ENCODE results near the gene UBB. TPM values are rescaled to one million over a fixed set of nuclear protein-coding genes. Genes with fewer than 3 reads are reported as not detected.

Gene UBB
- total and polyA plus RNA-seq, 2 donors from 2014 or later: 1,214 to 2,605 TPM

GRCh38 chr17:16427020-16427419, 46.1 kb downstream of the UBB start:
- Histone ChIP-seq H3K9ac (ENCODE audit: low read length in 3 of 3) (no peak overlapping the region), H3K9me3 (ENCODE audit: control insufficient read depth in 2 of 3, insufficient read depth in 1 of 3, low read length in 3 of 3) (no peaks in the 10 kb centered on the region), H3K36me3 (ENCODE audit: control insufficient read depth in 2 of 3, insufficient read depth in 3 of 3, low read length in 3 of 3) (no peaks in the 10 kb centered on the region), H3K27ac (ENCODE audit: low read depth in 2 of 2, low read length in 2 of 2) (no peak overlapping the region), H3K4me1 (ENCODE audit: control insufficient read depth in 2 of 3, insufficient read depth in 2 of 3, low read depth in 1 of 3, low read length in 3 of 3) (no peaks in the 10 kb centered on the region), H3K27me3 (ENCODE audit: control insufficient read depth, insufficient read depth, low read length) (no peaks in the 10 kb centered on the region), H3K4me3 (ENCODE audit: low read length in 3 of 3) (no peak overlapping the region)
- no peak for DNase-seq
- no peak for FAIRE-seq
- no peak for TF ChIP-seq CTCF (IDR thresholded peaks at IDR 0.05; ENCODE audit: borderline replicate concordance, extremely low read depth, insufficient read depth)
- intact Hi-C loops (cut with DNase I): no loop called here

- Histone ChIP-seq H3K4me1 (ENCODE audit: control insufficient read depth in 2 of 3, insufficient read depth in 2 of 3, low read depth in 1 of 3, low read length in 3 of 3) (no peaks in the 10 kb centered on the region), H3K4me3 (ENCODE audit: low read length in 3 of 3) (no peak overlapping the region), H3K27me3 (ENCODE audit: control insufficient read depth, insufficient read depth, low read length) (no peaks in the 10 kb centered on the region), H3K27ac (ENCODE audit: low read depth in 2 of 2, low read length in 2 of 2) (no peak overlapping the region), H3K9ac (ENCODE audit: low read length in 3 of 3) (no peak overlapping the region), H3K9me3 (ENCODE audit: control insufficient read depth in 2 of 3, insufficient read depth in 1 of 3, low read length in 3 of 3) (no peaks in the 10 kb centered on the region), H3K36me3 (ENCODE audit: control insufficient read depth in 2 of 3, insufficient read depth in 3 of 3, low read length in 3 of 3) (no peaks in the 10 kb centered on the region)
- FAIRE-seq: no peak
- intact Hi-C loops (cut with DNase I): no loop called here
- peak in 3 of 5 donors; percentile 48 to 64 (median 61) for DNase-seq
- peak; percentile 52 for TF ChIP-seq CTCF (IDR thresholded peaks at IDR 0.05; ENCODE audit: borderline replicate concordance, extremely low read depth, insufficient read depth)
Measured at GRCh38 chr17:16428098-16428882, 47.4 kb downstream of the UBB start.

DNA sequence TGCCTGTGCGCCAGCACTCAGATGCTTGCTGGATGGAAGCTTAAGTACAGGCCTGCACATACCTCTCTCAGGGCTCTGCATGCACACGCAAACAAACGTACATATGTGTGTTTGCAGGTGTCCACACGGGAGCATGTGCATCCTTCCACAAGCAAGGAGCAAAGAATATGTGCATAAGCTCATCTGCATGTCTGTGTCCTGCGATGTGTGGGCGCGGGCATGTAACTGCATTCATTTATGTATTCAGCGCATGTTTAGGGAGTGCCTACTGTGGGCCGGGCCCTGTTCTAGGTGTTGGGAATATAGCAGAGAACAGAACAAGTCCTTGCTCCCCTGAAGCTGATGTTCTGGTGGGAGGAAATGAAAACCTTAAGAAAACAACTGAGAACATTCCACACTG, 48.2 kb downstream of the UBB start:
- Histone ChIP-seq H3K9me3 (ENCODE audit: control insufficient read depth in 2 of 3, insufficient read depth in 1 of 3, low read length in 3 of 3) (no peaks in the 10 kb centered on the region), H3K4me1 (ENCODE audit: control insufficient read depth in 2 of 3, insufficient read depth in 2 of 3, low read depth in 1 of 3, low read length in 3 of 3) (no peaks in the 10 kb centered on the region), H3K27ac (ENCODE audit: low read depth in 2 of 2, low read length in 2 of 2) (no peak overlapping the region), H3K4me3 (ENCODE audit: low read length in 3 of 3) (no peak overlapping the region), H3K27me3 (ENCODE audit: control insufficient read depth, insufficient read depth, low read length) (no peaks in the 10 kb centered on the region), H3K36me3 (ENCODE audit: control insufficient read depth in 2 of 3, insufficient read depth in 3 of 3, low read length in 3 of 3) (no peaks in the 10 kb centered on the region), H3K9ac (ENCODE audit: low read length in 3 of 3) (no peak overlapping the region)
- FAIRE-seq: no peak
- intact Hi-C loops (cut with DNase I): no loop called here
- no peak for DNase-seq
- no peak for TF ChIP-seq CTCF (IDR thresholded peaks at IDR 0.05; ENCODE audit: borderline replicate concordance, extremely low read depth, insufficient read depth)
